Cardiac muscle cell (in vitro differentiated cells and primary cell): ENCODE measurements around the gene FAM83B. TPM values are rescaled to one million over a fixed set of nuclear protein-coding genes. Genes with fewer than 3 reads are reported as not detected.
A peak's percentile ranks its signal among the peaks of the same experiment; 100 is the strongest.

Experiments
- DNase-seq, 2 donors: peaks; one replicate each; pipeline versions ENCODE4 v3.0.0 to v3.0.0-alpha.2; 2010 to 2017; ENCODE audit warnings: low read depth in 1 of 2, low spot score in 1 of 2
- H3K27ac ChIP-seq: fragments of 200-600 bp; sonication (generic); 2 replicates; pipeline ENCODE4 v1.5.1; 2016
- H3K27me3 ChIP-seq: fragments of 200-600 bp; sonication (generic); 2 replicates; pipeline ENCODE4 v1.6.0; 2016; ENCODE audit warnings: control low read depth
- H3K36me3 ChIP-seq: fragments of 200-600 bp; sonication (generic); 2 replicates; pipeline ENCODE4 v1.5.1; 2016; ENCODE audit warnings: control low read depth
- H3K4me1 ChIP-seq: fragments of 200-600 bp; sonication (generic); 2 replicates; pipeline ENCODE4 v1.8.1; 2017; ENCODE audit warnings: low read depth, mild to moderate bottlenecking, mixed run types
- H3K4me3 ChIP-seq: fragments of 200-600 bp; sonication (generic); 2 replicates; pipeline ENCODE4 v1.5.1; 2016; ENCODE audit warnings: mild to moderate bottlenecking
- H3K9me3 ChIP-seq: fragments of 200-600 bp; sonication (generic); 2 replicates; pipeline ENCODE4 v1.5.1; 2017; ENCODE audit warnings: low read depth, mild to moderate bottlenecking, control low read depth
- polyA plus RNA-seq: library from polyadenylated mRNA; unstranded; fragments of >200 nt; fragmentation: Nextera tagmentation; extraction: Ambion mirVana; gene quantifications from 2 replicates; pipeline ENCODE4 v1.2.1, GENCODE V29; 2016
- total RNA-seq: library from RNA; depleted of rRNA; stranded (reverse); fragments of >200 nt; gene quantifications from 2 replicates; pipeline ENCODE4 v1.2.3, GENCODE V29; 2016
- TF ChIP-seq, protein P1 (sequence below): IDR thresholded peaks from 2 replicates; pipeline ENCODE4 v1.5.1; 2012; ENCODE audit warnings: low read depth, mild to moderate bottlenecking, low read length

FAM83B gene
- total and polyA plus RNA-seq, 2 experiments from 2014 or later: 0.06 TPM; not detected in 1

DNA sequence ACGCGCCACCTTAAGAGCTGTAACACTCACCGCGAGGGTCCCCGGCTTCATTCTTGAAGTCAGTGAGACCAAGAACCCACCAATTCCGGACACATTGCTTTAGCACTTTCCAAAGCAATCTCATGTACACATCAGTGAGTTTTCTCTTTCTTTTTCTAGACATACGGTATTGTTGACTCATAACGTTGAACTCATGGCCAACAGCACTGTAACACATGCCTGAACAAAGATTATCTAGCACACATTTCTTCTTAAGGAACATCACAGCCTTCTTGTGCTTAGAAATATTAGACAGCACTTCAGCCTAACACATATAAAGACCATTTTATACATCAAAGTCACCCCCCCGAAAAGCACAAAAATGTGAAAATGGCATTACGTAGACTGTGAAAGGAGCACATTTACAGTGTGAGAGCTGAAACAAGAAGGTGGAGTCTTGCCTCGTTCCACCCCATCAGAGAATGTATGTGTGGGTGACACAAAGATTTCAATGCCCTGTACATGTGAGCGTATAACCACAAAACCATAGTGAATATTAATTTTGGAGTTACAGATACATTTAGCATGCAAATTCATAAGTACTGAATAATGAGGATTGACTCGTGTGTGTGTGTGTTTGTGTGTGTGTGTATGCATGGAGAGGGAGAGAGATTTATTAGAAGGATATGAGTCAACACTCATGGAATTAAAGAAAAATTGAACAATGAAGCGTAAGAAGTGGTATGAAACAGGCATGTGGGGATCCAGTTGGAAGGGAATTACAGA lies 134.1 kb downstream of the FAM83B start:
- DNase-seq: no peak
- TF ChIP-seq, protein P1, sequence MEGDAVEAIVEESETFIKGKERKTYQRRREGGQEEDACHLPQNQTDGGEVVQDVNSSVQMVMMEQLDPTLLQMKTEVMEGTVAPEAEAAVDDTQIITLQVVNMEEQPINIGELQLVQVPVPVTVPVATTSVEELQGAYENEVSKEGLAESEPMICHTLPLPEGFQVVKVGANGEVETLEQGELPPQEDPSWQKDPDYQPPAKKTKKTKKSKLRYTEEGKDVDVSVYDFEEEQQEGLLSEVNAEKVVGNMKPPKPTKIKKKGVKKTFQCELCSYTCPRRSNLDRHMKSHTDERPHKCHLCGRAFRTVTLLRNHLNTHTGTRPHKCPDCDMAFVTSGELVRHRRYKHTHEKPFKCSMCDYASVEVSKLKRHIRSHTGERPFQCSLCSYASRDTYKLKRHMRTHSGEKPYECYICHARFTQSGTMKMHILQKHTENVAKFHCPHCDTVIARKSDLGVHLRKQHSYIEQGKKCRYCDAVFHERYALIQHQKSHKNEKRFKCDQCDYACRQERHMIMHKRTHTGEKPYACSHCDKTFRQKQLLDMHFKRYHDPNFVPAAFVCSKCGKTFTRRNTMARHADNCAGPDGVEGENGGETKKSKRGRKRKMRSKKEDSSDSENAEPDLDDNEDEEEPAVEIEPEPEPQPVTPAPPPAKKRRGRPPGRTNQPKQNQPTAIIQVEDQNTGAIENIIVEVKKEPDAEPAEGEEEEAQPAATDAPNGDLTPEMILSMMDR: no peak
- Histone ChIP-seq H3K27ac (no peak overlapping the region), H3K4me3 (no peak overlapping the region), H3K36me3 (no peaks in the 10 kb centered on the region), H3K4me1 (no peaks in the 10 kb centered on the region), H3K27me3 (no peaks in the 10 kb centered on the region), H3K9me3 (no peaks in the 10 kb centered on the region)

DNA sequence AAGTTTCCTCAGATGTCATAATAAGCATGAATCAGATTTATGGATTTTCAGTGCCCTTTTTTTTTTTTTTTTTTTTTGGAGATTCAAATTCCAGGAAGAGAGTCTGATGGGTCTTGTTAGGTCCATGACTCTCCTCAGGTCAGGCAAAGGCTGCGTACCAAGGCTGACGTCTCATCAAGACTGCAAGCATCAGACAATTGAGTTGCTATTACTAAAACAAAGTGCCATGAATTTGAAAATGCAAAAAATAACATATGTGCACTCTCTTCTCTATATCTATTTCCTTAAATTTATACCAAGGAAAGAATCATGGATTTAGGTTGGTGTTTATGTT lies 134.7 kb downstream of the FAM83B start:
- Histone ChIP-seq H3K4me3 (no peak overlapping the region), H3K27me3 (no peaks in the 10 kb centered on the region), H3K4me1 (no peaks in the 10 kb centered on the region), H3K9me3 (no peaks in the 10 kb centered on the region), H3K36me3 (no peaks in the 10 kb centered on the region), H3K27ac (no peak overlapping the region)
- TF ChIP-seq, protein P1: no peak
- peak in 1 of 2 donors; percentile 0 for DNase-seq

DNA sequence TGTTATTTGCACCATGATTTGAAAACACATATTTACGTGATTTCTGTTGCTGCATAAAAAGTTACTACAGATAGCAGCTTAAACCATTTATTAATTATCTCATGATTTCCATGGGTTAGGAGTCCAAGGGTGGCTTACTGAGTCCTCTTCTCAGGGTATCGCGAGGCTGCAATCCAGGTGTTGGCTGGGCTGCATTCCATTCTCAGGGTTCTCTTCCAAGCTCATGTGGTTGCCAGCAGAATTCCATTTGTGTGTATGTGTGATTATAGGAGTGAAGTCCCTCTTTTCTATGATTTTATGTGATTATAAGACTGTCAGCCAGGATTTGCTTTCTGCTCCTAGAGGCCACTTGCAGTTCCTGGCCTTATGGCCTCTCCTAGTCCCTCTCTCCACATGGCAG lies 135.1 kb downstream of the FAM83B start:
- Histone ChIP-seq H3K36me3 (no peaks in the 10 kb centered on the region), H3K27me3 (no peaks in the 10 kb centered on the region), H3K4me1 (no peaks in the 10 kb centered on the region), H3K9me3 (no peaks in the 10 kb centered on the region), H3K27ac (no peak overlapping the region), H3K4me3 (no peak overlapping the region)
- no peak for DNase-seq
- TF ChIP-seq, protein P1: no peak

DNA sequence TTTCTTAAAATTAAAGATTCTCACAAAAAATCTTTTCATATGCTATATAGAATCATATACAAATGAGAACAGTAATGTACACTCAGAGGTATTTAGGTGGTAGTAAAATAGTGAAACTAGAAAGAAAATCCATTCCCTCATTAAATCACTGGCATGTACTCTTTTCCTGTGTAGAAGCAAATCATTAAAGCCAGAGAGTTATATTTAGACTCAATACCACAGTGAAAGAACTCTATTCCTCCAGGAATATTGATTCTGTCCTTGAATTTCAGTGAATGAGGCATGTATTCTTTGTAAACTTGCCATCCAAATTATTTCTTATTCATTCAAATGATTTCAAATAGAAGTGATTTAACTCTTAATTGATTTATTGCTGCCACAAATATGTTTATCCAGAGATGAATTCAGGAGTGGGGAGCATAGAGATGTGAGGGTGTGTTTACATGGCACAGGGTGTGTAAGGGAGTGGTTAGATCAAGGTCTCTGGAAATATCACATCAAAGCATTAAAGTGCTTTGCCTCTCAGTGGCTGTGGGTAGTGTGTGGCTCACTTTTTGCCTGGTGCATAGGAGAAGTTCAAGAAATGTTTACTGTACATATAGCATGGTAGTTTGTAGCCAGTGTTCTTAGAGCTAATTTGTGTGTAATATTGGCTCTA lies 141.2 kb downstream of the FAM83B start:
- TF ChIP-seq, protein P1: no peak
- no peaks in the 10 kb centered on the region for H3K4me1 ChIP-seq
- H3K27ac ChIP-seq: no peak overlapping the region
- H3K27me3 ChIP-seq: no peaks in the 10 kb centered on the region
- no peak for DNase-seq
- no peaks in the 10 kb centered on the region for H3K36me3 ChIP-seq
- no peaks in the 10 kb centered on the region for H3K9me3 ChIP-seq
- H3K4me3 ChIP-seq: no peak overlapping the region

DNA sequence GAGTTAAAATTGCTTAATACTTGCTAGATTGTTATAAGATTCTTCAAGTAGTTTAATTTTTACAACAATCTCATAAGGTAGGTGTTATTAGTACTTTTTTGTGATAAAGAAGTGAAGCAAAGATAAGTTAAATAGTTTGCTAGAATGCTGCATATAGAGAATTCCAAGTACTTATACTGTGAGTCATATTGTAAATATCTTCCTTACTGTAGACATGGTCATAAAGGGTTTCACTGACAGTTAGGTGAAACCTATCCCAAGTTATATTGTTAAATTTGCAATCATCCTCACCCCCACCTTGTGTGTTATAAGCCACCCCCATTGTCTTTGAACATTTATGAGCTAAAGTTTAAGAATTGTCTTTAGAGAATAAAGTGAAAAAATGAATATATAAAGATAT lies 142.0 kb downstream of the FAM83B start:
- TF ChIP-seq, protein P1: no peak
- DNase-seq: no peak
- Histone ChIP-seq H3K27ac (no peak overlapping the region), H3K4me3 (no peak overlapping the region), H3K36me3 (no peaks in the 10 kb centered on the region), H3K4me1 (no peaks in the 10 kb centered on the region), H3K27me3 (no peaks in the 10 kb centered on the region), H3K9me3 (no peaks in the 10 kb centered on the region)
